Naive thymus-derived CD4-positive, alpha-beta T cell (primary cell): ENCODE data around the gene PDE4D. TPM values are rescaled to one million over a fixed set of nuclear protein-coding genes. Genes with fewer than 3 reads are reported as not detected.

ENCODE experiments used
- ATAC-seq: fragments of 150-1000 bp; cut with Tn5 transposase; 2 replicates; pipeline ENCODE4 v1.10.0; 2021; ENCODE audit warnings: mild to moderate bottlenecking, moderate library complexity
- CTCF ChIA-PET: fragments of 350-600 bp; sonication (Branson Sonifier 250); formaldehyde crosslinking; loops from one replicate; lab custom pipeline; 2021; ENCODE audit warnings: antibody characterized with exemption; lab: Charles Lee
- POLR2A ChIA-PET: fragments of 350-600 bp; sonication (Branson Sonifier 250); formaldehyde crosslinking; loops from one replicate; lab custom pipeline; 2021; ENCODE audit warnings: antibody characterized with exemption, inconsistent platforms; lab: Charles Lee
- DNase-seq, 9 donors: peaks; one replicate each; pipeline versions ENCODE4 v3.0.0 to v3.0.0-alpha.2; 2020 to 2022; ENCODE audit warnings: mixed read lengths in 1 of 9
- H3K27ac ChIP-seq: one replicate; pipeline ENCODE4 v1.7.0; 2013; ENCODE audit warnings: mild to moderate bottlenecking, low read depth, low read length, moderate library complexity
- H3K27me3 ChIP-seq, 2 donors: one replicate each; pipeline ENCODE4 v1.7.0; 2013; ENCODE audit warnings: low read length in 2 of 2, mild to moderate bottlenecking in 2 of 2, moderate library complexity in 2 of 2; ENCODE audit not compliant: control insufficient read depth in 2 of 2, insufficient read depth in 2 of 2
- H3K36me3 ChIP-seq, 3 experiments: 1 replicate in 2 of 3; 2 replicates in 1 of 3; pipeline ENCODE4 v1.7.0; 2013; ENCODE audit warnings: low read length in 3 of 3, mild to moderate bottlenecking in 3 of 3, moderate library complexity in 1 of 3; ENCODE audit not compliant: insufficient read depth in 3 of 3, control insufficient read depth in 2 of 3
- H3K4me1 ChIP-seq, 2 donors: one replicate each; pipeline ENCODE4 v1.7.0; 2013; ENCODE audit warnings: low read length in 2 of 2, mild to moderate bottlenecking in 2 of 2, moderate library complexity in 1 of 2; ENCODE audit not compliant: control insufficient read depth in 2 of 2, insufficient read depth in 2 of 2
- H3K4me3 ChIP-seq: 2 replicates; pipeline ENCODE4 v1.7.0; 2013; ENCODE audit warnings: mild to moderate bottlenecking, low read length
- H3K9me3 ChIP-seq, 3 experiments: 1 replicate in 2 of 3; 2 replicates in 1 of 3; pipeline ENCODE4 v1.7.0; 2013; ENCODE audit warnings: low read length in 3 of 3; ENCODE audit not compliant: control insufficient read depth in 2 of 3
- H3K27ac Mint-ChIP-seq, 9 donors: one replicate each; pipeline ENCODE4 v1.8.0; 2020 to 2022; ENCODE audit warnings: mixed read lengths in 9 of 9, mild to moderate bottlenecking in 8 of 9, moderate library complexity in 5 of 9, inconsistent platforms in 2 of 9
- H3K27me3 Mint-ChIP-seq, 5 donors: one replicate each; pipeline ENCODE4 v1.8.0; 2021 to 2022; ENCODE audit warnings: mixed read lengths in 5 of 5, mild to moderate bottlenecking in 1 of 5
- H3K36me3 Mint-ChIP-seq, 5 donors: one replicate each; pipeline ENCODE4 v1.8.0; 2020 to 2022; ENCODE audit warnings: mixed read lengths in 5 of 5, mild to moderate bottlenecking in 3 of 5, inconsistent platforms in 1 of 5
- H3K4me1 Mint-ChIP-seq, 7 donors: one replicate each; pipeline ENCODE4 v1.8.0; 2020 to 2022; ENCODE audit warnings: mixed read lengths in 7 of 7, mild to moderate bottlenecking in 3 of 7, inconsistent platforms in 1 of 7
- H3K4me3 Mint-ChIP-seq, 10 donors: one replicate each; pipeline ENCODE4 v1.8.0; 2020 to 2022; ENCODE audit warnings: mild to moderate bottlenecking in 10 of 10, mixed read lengths in 10 of 10, moderate library complexity in 6 of 10, inconsistent platforms in 2 of 10
- H3K9me3 Mint-ChIP-seq, 11 donors: one replicate each; pipeline ENCODE4 v1.8.0; 2020 to 2022; ENCODE audit warnings: mixed read lengths in 11 of 11, mild to moderate bottlenecking in 4 of 11, inconsistent platforms in 1 of 11, moderate library complexity in 1 of 11
- intact Hi-C, 2 donors: fragments of 100-400 bp; cut with micrococcal nuclease; formaldehyde crosslinking; loops; one replicate each; pipeline ENCODE4 v1.15.1; 2023
- polyA plus RNA-seq, 2 donors: library from polyadenylated mRNA; unstranded; fragments of 300-500 nt; fragmentation: Illumina TruSeq; gene quantifications; one replicate each; pipeline ENCODE4 v1.2.3, GENCODE V29; 2021
- total RNA-seq, 6 experiments: library from RNA in 5 of 6; stranded (reverse) in 5 of 6; gene quantifications; 1 replicate in 5 of 6; 2 replicates in 1 of 6; pipeline ENCODE4 v1.2.3 and lab custom pipeline; 2021 to 2026

PDE4D gene
- total and polyA plus RNA-seq, 7 experiments from 2014 or later, result 4.9 to 102 (median 38.8) TPM

DNA sequence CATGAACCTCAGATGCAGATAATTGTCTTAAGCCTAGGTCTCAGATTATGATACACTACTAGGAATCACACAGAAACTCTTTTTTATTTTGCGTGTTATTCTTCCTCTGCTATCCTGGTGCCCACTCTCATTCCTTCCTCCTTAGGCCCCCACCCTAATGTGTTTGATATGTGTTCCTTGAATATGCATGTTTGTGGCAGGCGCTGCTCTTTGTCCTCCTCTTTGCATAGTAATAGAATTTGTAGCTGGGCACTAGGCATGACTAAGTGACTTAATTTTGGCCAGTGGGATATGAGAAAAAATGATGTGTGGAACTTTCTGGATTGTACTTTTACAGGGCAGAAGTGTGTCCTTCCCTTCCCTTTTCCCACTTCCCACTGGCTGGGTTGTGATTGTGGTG lies 965.6 kb downstream of the PDE4D start:
- Histone ChIP-seq H3K9me3 (no peaks in the 10 kb centered on the region), H3K36me3 (no peaks in the 10 kb centered on the region), H3K4me3 (no peak overlapping the region), H3K4me1 (peaks cover 0 to 8% of the 10 kb centered on the region in 2 donors), H3K27ac (no peak overlapping the region), H3K27me3 (no peaks in the 10 kb centered on the region)
- peaks cover 0 to 2% (median 0%) of the 10 kb centered on the region in 11 donors for H3K9me3 Mint-ChIP-seq
- peaks cover 1 to 25% (median 18%) of the 10 kb centered on the region in 7 donors for H3K4me1 Mint-ChIP-seq
- intact Hi-C loops, result no loop called here
- H3K4me3 Mint-ChIP-seq, result no peak overlapping the region
- no peak for ATAC-seq
- ChIA-PET CTCF (no interaction called here), POLR2A (no interaction called here)
- no peak overlapping the region for H3K27ac Mint-ChIP-seq
- H3K27me3 Mint-ChIP-seq, result peaks cover 0 to 9% (median 0%) of the 10 kb centered on the region in 5 donors
- DNase-seq, result no peak
- H3K36me3 Mint-ChIP-seq, result no peaks in the 10 kb centered on the region

DNA sequence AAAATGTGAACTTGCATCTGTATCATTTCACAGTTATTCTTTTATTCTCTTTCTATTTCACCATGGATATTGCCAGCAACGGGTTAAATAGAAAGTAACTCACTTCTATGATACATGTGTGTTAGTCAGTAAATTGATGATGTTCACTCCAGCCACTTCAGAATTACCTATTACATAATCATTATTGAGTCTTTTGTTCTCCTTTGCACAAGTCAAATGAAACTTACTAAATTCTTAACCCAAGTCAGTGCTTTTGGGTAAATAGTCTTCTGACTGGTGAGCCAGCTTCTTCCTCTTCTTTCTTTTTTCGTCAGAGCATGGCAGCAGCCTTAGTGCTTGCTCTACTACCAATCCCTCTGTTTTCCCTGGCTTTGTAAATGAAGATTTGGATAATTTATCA lies 966.3 kb downstream of the PDE4D start:
- Mint-ChIP-seq H3K4me3 (no peak overlapping the region), H3K9me3 (peaks cover 0 to 2% (median 0%) of the 10 kb centered on the region in 11 donors), H3K4me1 (peaks cover 1 to 17% (median 10%) of the 10 kb centered on the region in 7 donors), H3K36me3 (no peaks in the 10 kb centered on the region), H3K27ac (peak overlapping the region in 1 of 9 donors; percentile 41), H3K27me3 (peaks cover 0 to 6% (median 0%) of the 10 kb centered on the region in 5 donors)
- ChIA-PET POLR2A (no interaction called here), CTCF (no interaction called here)
- intact Hi-C loops, result no loop called here
- no peak for DNase-seq
- Histone ChIP-seq H3K36me3 (no peaks in the 10 kb centered on the region), H3K9me3 (no peaks in the 10 kb centered on the region), H3K4me1 (peaks cover 0 to under 1% of the 10 kb centered on the region in 2 donors), H3K4me3 (no peak overlapping the region), H3K27ac (no peak overlapping the region), H3K27me3 (no peaks in the 10 kb centered on the region)
- no peak for ATAC-seq

DNA sequence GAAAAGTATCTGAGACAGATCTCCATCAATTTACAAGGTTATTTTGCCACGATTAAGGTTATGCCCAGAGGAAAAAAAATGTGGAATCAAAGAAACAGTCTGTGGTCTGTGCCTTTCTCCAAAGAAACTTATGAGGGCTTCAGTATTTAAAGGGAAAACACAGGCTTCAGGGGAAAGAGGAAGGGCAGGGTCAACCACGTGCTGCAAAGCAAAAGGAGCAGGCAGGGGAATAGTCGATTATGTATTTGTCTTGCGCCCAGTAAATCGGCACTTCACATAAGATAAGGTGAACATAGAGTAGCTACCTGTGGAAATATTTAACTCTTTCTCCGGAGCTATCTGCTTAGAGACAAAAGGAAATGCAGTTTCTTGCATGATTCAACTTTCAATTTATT lies 967.0 kb downstream of the PDE4D start:
- H3K4me3 Mint-ChIP-seq, result no peak overlapping the region
- POLR2A ChIA-PET, result no interaction called here
- intact Hi-C loops, result no loop called here

DNA sequence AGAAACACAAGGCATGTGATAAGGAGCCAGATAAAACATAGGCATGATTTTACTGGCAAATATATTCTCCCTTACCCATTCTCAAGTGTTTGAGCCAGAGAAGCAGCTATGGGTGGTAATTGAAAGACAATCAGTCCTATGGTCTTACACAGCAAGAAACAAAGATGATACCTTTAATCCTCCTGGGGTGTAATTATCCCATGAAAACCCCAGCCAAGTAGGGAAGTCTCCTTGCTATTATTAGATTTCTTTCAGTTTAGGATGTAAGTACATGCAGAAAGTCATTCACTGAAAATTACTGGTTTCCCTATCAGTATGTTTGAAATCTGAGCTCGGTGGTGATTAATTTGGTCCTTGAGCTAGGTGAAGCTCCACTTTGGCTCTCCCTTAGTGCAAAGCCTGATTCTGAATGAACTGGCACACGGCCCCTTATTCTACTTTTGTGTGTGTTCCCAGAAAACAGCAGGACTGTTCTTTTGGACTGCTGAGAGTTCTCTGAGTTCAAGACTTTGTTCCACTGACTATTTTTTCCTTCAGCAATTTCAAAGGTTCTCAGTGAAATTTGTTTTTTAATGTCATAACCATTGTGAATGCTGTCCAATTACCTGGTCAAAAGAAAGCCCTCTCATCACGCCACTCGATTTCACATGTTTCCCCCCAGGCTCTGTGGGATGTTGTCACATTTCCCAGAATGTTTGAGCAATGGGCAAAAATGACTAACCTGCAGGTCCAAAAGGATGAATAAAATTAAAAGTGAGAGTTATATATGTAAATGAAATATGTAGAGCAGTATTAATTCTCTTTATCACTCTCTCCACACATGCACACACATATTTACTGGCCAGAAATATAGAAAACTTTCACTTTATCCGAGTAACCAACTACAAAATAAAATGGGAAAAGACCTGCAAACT lies 967.6 kb downstream of the PDE4D start:
- DNase-seq (no peak), ATAC-seq (no peak)
- CTCF ChIA-PET, result no interaction called here
- Histone ChIP-seq H3K36me3 (no peaks in the 10 kb centered on the region), H3K4me3 (no peak overlapping the region), H3K4me1 (no peaks in the 10 kb centered on the region), H3K27ac (no peak overlapping the region), H3K9me3 (no peaks in the 10 kb centered on the region), H3K27me3 (no peaks in the 10 kb centered on the region)
- H3K4me3 Mint-ChIP-seq, result no peak overlapping the region
- H3K4me1 Mint-ChIP-seq, result peaks cover 0 to 11% (median 9%) of the 10 kb centered on the region in 7 donors
- H3K36me3 Mint-ChIP-seq, result no peaks in the 10 kb centered on the region
- H3K27me3 Mint-ChIP-seq, result no peaks in the 10 kb centered on the region
- no peak overlapping the region for H3K27ac Mint-ChIP-seq
- POLR2A ChIA-PET, result no interaction called here
- peaks cover 0 to 2% (median 0%) of the 10 kb centered on the region in 11 donors for H3K9me3 Mint-ChIP-seq
- intact Hi-C loops, result no loop called here

More for the DNA sequence above, 967.0 kb downstream of the PDE4D start:
- H3K27me3 ChIP-seq, result no peaks in the 10 kb centered on the region
- H3K9me3 Mint-ChIP-seq, result peaks cover 0 to 2% (median 0%) of the 10 kb centered on the region in 11 donors
- no peak overlapping the region for H3K27ac Mint-ChIP-seq
- peaks cover 1 to 11% (median 6%) of the 10 kb centered on the region in 7 donors for H3K4me1 Mint-ChIP-seq
- H3K36me3 ChIP-seq, result no peaks in the 10 kb centered on the region
- H3K9me3 ChIP-seq, result no peaks in the 10 kb centered on the region
- DNase-seq, result no peak
- CTCF ChIA-PET, result no interaction called here
- H3K27ac ChIP-seq, result no peak overlapping the region
- H3K36me3 Mint-ChIP-seq, result no peaks in the 10 kb centered on the region
- H3K4me3 ChIP-seq, result no peak overlapping the region
- no peaks in the 10 kb centered on the region for H3K27me3 Mint-ChIP-seq
- no peak for ATAC-seq
- no peaks in the 10 kb centered on the region for H3K4me1 ChIP-seq

DNA sequence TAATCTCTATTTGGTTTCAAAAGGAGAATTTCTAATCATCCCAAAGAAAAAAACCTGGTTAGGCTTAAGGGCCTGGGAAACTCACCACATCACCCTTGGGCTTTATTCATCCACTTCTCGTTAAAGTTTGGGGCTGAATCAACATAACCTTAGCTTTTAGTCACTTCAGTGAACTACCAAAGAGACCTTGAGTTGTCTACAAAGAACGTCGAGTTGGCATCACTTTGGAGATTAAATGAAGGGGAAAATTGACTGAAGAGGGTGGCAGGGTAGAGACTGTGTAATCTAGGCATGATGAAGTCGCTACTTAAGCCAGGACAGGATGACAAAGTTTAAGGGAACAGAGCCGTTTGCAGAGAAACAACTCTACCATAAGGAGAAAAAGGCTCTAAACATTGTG lies 969.2 kb downstream of the PDE4D start:
- ChIA-PET CTCF (interaction anchor here (0.8 kb wide), 1 partner anchor 214 kb away, joined by 3 read pairs; no protein-coding TSS in a partner anchor), POLR2A (interaction anchor here (0.7 kb wide), 1 partner anchor 247 kb away, joined by 3 read pairs; no protein-coding TSS in a partner anchor)
- no peak overlapping the region for H3K27ac ChIP-seq
- Mint-ChIP-seq H3K9me3 (peaks cover 0 to 2% (median 0%) of the 10 kb centered on the region in 11 donors), H3K4me3 (no peak overlapping the region), H3K27me3 (no peaks in the 10 kb centered on the region), H3K4me1 (peaks cover 0 to 12% (median 9%) of the 10 kb centered on the region in 7 donors), H3K27ac (no peak overlapping the region), H3K36me3 (no peaks in the 10 kb centered on the region)
- DNase-seq (no peak), ATAC-seq (no peak)
- H3K27me3 ChIP-seq, result no peaks in the 10 kb centered on the region
- no peak overlapping the region for H3K4me3 ChIP-seq
- H3K36me3 ChIP-seq, result no peaks in the 10 kb centered on the region
- intact Hi-C loops, result no loop called here
- no peaks in the 10 kb centered on the region for H3K4me1 ChIP-seq
- H3K9me3 ChIP-seq, result no peaks in the 10 kb centered on the region

DNA sequence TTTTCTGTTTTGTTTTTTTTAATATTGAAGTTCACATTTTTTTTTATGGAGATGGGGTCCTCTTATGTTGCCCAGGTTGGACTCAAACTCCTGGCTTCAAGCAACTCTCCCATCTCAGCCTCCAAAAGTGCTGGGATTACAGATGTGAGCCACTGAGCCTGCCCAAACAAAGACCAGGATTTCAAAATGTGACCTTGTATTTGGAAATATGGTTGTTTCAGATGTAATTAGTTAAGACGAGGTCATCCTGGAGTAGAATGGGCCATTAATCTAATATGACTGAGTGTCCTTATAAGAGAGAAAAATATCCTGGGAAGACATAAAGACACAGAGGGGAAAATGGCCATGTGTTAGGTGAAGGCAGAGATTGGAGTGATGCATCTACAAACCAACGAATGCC lies 970.2 kb downstream of the PDE4D start:
- ATAC-seq (no peak), DNase-seq (no peak)
- H3K36me3 ChIP-seq, result no peaks in the 10 kb centered on the region
- no peaks in the 10 kb centered on the region for H3K27me3 ChIP-seq
- H3K4me1 Mint-ChIP-seq, result peaks cover 0 to 12% (median 9%) of the 10 kb centered on the region in 7 donors
- H3K27ac Mint-ChIP-seq, result no peak overlapping the region
- no peaks in the 10 kb centered on the region for H3K9me3 ChIP-seq
- no peak overlapping the region for H3K4me3 Mint-ChIP-seq
- H3K9me3 Mint-ChIP-seq, result peaks cover 0 to 2% (median 0%) of the 10 kb centered on the region in 11 donors
- H3K4me1 ChIP-seq, result no peaks in the 10 kb centered on the region
- ChIA-PET CTCF (interaction anchor here (0.8 kb wide), 1 partner anchor 215 kb away, joined by 3 read pairs; no protein-coding TSS in a partner anchor), POLR2A (no interaction called here)
- H3K27me3 Mint-ChIP-seq, result no peaks in the 10 kb centered on the region
- no peak overlapping the region for H3K27ac ChIP-seq
- intact Hi-C loops, result no loop called here
- H3K4me3 ChIP-seq, result no peak overlapping the region
- H3K36me3 Mint-ChIP-seq, result no peaks in the 10 kb centered on the region
